LNCaP clone FGC (cell line): ENCODE measurements around the gene FGD6.

Experiments used
- DNase-seq: peaks from one replicate; pipeline ENCODE4 v3.0.0-alpha.2; 2011; ENCODE audit warnings: low read depth
- H3K4me3 ChIP-seq: 2 replicates; pipeline ENCODE4 v1.5.1; 2011; ENCODE audit warnings: mild to moderate bottlenecking, low read depth, low read length, control low read depth
- CTCF ChIP-seq: IDR thresholded peaks from 2 replicates; pipeline ENCODE4 v1.5.1; 2012; ENCODE audit warnings: mild to moderate bottlenecking; ENCODE audit not compliant: control insufficient read depth, insufficient read depth; ENCODE audit errors: extremely low read depth

The FGD6 gene

GRCh38 chr12:95057424-95057823 lies 159.8 kb downstream of the FGD6 start:
- no peak for DNase-seq
- TF ChIP-seq CTCF = no peak
- H3K4me3 ChIP-seq = no peak overlapping the region

- H3K4me3 ChIP-seq = no peak overlapping the region
- DNase-seq = no peak
- TF ChIP-seq CTCF = no peak
Measured at GRCh38 chr12:95055057-95055456, 162.2 kb downstream of the FGD6 start.

DNA sequence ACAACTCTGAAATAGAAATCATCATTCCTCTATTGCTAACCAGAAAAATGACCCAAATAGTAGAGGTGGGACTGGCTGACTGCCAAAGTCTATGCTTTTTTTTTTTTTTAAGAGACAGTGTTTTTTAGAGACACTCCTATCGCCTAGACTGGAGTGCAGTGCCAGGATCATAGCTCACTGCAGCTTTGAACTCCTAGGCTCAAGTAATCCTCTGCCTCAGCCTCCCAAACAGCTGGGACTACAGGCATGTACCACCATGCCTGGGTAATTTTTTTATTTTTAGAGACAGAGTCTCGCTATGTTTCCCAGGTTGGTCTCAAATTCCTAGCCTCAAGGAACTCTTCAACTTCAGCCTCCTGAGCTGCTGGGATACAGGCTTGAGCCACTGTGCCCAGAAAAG lies 163.1 kb downstream of the FGD6 start:
- no peak overlapping the region for H3K4me3 ChIP-seq
- TF ChIP-seq CTCF = no peak
- no peak for DNase-seq

- no peak overlapping the region for H3K4me3 ChIP-seq
- no peak for TF ChIP-seq CTCF
- DNase-seq = no peak
Measured at GRCh38 chr12:95051241-95051640, 166.0 kb downstream of the FGD6 start.

DNA sequence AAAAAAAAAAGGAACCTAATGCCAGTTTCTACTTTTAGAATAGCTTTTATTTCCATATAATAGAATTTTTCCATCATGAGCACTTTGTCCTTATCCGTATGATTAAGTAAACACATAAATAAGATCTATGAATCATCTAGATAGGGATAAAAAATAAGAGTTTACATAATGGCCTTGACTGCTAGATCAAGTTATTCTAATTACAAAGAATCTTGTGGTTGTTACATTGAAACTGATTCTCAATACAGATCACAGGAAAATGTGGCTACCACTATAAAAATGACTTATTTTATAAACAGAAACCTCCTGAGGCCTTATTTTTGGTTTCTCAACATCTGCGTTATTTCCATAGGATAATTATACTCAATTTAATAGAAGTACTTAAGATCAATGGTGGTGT lies 179.4 kb downstream of the FGD6 start:
- DNase-seq = no peak
- H3K4me3 ChIP-seq = no peak overlapping the region

DNA sequence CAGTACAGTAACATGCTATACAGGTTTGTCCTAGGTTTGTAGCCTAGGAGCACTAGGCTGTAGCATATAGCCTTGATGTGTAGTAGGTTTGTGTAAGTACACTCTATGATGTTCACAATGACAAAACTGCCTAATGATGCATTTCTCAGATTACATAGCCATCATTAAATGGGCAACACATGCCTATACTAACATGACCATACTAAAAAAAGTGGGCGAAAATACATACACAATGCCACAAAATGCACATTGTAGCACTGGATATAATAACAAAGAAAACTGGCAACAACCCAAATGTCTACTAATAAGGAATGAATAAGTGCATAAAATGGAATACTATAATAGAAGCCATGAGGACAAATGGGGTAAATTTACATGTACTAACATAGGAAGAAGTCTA lies 182.5 kb downstream of the FGD6 start:
- H3K4me3 ChIP-seq = no peak overlapping the region
- no peak for TF ChIP-seq CTCF
- no peak for DNase-seq

More for the DNA sequence above, 179.4 kb downstream of the FGD6 start:
- no peak for TF ChIP-seq CTCF
